HG03097 (cell line): ENCODE results near the gene GNAO1.
A peak's percentile ranks its signal among the peaks of the same experiment; 100 is the strongest.

Experiments used
- ATAC-seq: cut with Tn5 transposase; IDR thresholded peaks from one replicate; pipeline ENCODE4 v1.9.1; 2021; ENCODE audit not compliant: unreplicated experiment, low FRiP score

GNAO1 gene

GRCh38 chr16:56263711-56264608 is 72.7 kb downstream of the GNAO1 start:
- no peak for ATAC-seq

GRCh38 chr16:56264609-56264972 is 73.3 kb downstream of the GNAO1 start:
- no peak for ATAC-seq

DNA sequence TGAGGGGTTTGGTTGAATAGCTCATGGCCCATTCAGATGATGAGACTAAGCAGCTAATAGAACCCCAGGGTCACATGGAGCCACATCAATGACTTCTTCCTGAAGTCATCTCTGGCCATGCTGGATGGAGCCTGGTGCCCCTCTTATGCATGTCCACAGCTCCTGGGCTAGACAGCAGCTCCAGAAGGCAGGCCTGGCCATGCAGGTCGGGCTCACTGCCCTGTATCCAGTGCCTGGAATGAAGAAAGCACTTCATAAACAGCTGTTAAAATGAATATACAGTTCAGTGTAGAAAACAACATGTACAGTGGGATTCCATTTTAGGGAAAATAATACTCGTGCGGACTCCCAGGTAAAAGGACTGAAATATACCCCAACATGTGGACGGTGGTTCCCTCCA is 73.9 kb downstream of the GNAO1 start:
- no peak for ATAC-seq

DNA sequence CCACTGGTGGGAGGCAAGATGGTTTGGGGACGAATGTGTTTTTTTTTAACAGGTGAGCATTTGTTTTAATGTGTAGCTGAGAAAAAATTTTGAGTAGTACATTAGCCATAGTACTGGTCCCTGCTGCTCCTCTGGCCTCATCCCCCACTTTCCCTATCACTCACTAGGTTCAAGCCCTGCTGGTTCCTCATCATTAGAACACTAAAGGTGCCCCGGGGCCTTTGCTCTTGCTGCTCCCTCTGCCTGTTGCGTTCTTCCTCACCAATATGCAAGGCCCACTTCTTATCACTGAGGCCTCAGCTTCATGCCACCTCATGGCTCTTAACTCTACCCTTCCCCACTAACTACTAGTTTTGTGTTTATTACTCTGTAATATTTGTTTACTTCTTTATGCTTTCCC is 74.5 kb downstream of the GNAO1 start:
- no peak for ATAC-seq

GRCh38 chr16:56266641-56267607 is 75.6 kb downstream of the GNAO1 start:
- ATAC-seq, result no peak

- ATAC-seq, result no peak
Measured at GRCh38 chr16:56267888-56268287, 76.6 kb downstream of the GNAO1 start.

GRCh38 chr16:56268799-56269198 is 77.5 kb downstream of the GNAO1 start:
- ATAC-seq, result no peak

- ATAC-seq, result no peak
Measured at GRCh38 chr16:56269281-56269680, 78.0 kb downstream of the GNAO1 start.

DNA sequence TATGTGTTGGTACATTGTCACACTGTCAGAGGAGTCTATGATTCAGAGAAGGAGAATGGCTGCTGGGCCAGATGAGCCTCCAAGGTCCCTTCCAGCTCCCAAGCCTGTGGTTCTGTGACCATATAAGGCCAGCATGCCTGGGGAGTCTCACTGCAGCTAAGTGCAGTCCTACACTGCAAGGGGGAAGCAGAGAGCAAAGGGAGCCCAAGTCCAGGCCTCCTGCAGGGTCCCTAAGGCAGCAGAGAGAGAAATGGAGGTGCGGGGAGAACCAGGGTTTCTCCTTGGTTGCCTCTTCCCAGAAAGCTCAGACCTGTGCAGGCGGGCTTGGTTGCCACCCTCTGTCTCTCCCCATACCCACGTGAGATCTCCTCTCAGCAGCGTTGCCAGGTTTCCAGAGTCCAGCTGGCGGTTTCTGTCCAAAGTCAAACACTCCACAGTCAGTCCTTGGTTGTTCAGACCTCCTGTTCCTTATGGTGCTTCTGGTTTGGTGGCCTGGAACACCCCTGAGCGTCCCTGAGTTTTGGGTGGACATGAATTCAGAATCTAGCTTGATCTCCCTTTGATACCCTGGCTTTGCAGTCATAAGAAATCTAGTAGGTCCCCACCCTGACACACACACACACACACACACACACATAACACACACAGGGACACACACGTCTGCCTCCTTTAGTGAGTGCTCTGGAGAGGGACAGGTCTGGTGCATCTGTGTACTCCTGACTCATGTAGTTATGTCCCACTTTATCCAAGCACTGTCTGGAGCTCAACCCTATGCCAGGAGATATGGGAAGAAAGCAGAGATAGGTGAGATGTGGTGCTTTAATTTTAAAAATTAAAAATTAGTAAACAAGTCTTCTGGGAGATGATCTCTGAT is 78.8 kb downstream of the GNAO1 start:
- no peak for ATAC-seq

DNA sequence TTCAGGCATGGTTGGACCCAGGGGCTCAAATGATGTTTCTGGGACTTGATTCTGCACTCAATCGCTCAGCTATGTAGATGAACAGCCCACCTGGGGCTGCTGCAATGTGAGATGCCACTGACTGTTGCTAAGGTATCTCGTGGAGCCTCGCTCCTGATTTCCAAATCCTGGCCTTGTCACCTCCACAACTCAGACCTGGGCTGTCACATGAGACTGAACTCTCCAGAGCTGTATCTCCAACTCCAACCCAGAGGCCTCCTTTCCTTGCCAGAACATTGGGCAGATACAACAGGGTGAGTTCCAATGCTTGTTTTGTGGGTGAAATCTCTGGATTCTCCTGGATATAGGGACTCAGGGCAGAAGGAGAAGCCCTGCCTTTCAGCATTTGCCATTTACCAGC is 79.5 kb downstream of the GNAO1 start:
- ATAC-seq, result no peak

DNA sequence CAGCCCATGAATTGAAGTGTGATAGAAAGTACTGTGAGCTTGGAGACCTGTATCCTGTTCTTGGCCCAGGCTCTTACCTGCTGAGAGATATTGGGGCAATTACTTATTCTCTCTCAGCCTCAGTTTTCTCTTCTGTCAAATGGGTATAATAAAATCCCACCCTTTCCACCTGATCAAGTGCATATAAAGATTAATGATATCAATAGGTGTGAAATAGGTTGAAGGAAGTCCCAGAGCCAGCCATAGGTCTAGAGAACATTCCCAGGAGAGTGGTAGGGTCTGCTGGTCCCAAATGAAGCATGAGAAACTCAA is 81.2 kb downstream of the GNAO1 start:
- no peak for ATAC-seq

DNA sequence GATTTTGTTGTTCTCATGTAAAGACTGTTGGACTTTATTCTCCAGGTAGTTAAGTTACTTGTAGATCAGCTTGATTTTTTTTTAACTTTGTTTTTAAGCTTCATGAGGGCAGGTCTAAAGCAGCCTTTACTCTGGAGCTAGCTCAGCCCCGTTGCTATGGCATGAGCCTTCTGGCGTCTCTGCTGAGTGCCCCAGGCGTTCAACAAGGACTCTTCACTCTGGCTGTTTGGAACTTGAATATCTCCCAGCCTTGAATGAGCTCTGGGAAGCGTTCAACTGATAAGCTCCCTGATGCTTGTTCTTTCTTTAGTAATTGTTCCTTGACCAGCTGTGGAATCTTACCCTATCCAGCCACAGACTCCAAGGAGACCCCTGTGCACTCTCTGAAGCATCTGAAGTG is 82.3 kb downstream of the GNAO1 start:
- no peak for ATAC-seq

DNA sequence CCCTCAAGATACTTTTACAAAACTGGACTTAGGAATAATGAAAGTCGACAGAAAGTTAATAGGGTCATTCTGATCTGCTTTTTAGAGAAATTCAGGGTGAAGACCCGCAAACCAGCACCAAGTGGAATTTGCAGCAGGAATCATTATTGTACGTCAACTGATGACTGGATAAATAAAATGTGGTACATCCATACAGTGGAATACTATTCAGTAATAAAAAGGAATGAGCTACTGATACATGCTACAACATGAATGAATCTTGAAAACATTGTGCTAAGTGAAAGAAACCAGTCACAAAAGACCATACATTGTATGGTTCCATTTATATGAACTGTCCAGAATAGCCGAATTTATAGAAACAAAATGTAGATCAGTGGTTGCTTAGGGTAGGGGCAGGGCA is 83.1 kb downstream of the GNAO1 start:
- no peak for ATAC-seq

GRCh38 chr16:56275076-56275475 is 83.8 kb downstream of the GNAO1 start:
- ATAC-seq, result no peak

DNA sequence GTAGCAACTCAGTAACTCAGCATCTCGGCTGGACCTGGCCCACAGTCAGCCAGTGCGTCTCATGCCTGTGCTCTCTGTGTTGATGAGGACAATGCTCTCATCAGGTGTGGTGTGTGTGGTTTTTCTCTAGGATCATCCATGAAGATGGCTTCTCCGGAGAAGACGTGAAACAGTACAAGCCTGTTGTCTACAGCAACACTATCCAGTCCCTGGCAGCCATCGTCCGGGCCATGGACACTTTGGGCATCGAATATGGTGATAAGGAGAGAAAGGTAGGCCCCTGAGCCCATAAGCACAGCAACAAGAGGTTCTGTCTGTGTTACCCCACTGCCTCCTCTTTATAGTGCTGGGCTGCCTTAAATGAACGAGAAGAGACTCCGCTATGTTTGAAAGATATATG is 84.5 kb downstream of the GNAO1 start:
- no peak for ATAC-seq

GRCh38 chr16:56277075-56277474 is 85.8 kb downstream of the GNAO1 start:
- ATAC-seq, result no peak

DNA sequence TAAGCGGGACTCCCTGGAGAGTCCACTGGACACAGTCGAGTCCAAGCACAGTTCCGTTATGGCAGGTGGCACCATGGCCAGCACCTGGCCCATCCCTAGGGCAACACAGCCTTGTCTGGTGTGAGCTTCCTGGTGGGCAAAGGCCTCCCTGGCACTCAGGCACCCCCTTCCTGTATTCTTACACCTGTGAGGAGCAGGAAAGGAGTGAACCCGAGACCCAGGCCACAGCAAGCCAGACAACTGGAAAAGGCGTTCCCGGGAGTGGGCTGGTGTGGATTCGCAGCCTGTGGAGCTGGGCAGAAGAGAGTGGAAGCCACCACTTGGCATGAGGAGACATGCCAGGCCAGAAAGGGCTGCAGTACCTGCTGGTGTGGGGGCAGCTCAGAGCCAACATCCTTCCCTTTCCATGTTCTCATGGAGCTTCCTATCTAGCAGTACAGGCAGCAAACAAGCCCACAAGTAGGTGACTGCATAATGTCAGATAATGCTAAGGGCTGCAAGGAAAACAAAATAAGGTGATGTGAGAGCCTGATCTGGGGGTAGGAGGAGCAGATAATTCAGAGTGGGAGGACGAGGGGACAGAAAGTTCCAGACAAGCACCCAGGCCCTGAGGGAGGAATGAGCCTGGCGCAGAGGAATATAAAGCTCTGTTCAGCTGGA is 87.0 kb downstream of the GNAO1 start:
- ATAC-seq, result no peak

DNA sequence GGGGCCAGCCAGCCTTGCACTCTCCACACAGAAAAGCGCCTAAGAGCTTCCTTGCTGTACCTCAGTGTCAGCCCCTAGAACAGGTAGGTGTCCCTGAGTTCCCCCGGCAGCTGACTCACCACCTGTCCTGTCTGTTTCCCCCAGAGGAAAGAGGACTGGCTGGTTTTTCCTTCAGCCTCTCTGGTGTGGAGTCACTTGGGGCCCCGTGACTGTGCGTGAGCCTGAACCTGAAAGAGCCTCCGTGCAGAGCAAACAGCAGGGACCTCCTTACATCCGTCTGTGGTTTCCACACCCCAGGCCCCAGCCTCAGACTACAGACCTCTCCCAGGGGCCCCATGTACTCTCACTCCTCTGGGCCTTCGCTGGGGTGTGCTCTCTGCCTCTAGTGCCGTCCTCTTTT is 87.8 kb downstream of the GNAO1 start:
- peak; percentile 57 for ATAC-seq

- ATAC-seq, result no peak
Measured at GRCh38 chr16:56279914-56280313, 88.6 kb downstream of the GNAO1 start.

DNA sequence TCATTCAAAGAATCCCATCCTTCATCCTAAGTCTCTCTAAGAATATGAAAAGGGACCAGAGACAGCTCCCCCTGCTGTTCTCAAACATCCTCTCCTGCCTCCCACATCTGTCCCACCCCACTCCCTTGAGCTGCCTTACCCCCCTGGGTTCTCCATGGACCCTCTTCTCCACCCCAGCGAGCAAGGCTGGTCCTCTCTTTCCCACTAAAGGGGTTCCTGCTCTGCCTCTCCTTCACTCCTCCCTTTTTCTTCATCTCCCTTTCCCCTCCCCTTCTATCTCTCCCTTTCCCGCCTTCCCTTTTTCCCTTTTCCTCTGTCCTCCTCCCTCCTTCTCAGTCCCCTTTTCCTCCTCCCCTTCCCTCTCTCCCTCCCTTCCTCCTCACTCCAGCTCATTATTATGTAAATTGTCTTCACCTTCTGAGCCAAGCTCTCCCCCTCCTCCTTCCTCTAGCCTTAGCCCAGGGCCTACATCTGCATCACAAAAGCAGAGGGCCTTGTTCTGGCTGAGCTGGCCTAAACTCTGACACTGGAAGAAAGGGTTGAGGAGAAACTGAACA is 90.0 kb downstream of the GNAO1 start:
- no peak for ATAC-seq
